NCI-H345 treated with DMSO at 0.1 percent for 48 hours (cell line): Measurements from ENCODE around the gene SPECC1L.

Experiments used
- DNase-seq: peaks from one replicate; lab custom pipeline; 2025; ENCODE audit not compliant: unreplicated experiment; lab: John Stamatoyannopoulos, UW

SPECC1L gene

DNA sequence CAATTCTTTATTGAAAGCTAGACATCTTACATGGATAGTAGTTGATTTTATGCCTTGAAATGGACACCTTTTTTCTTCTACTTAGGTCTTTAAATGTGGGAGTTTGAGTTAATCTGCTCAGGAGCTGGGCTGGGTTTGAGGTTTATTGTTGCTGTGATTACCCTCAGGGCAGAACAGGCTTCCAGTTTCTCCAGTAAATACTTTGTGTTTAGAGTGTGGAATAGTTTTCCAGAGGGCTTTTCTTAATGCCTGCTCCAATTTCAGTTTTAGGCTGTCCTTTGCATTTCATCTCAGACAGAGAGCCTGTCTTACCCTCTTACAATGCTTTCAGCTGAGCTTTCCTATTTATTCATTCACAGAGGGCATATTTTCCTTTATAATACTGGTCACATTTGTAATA lies 86.9 kb downstream of the SPECC1L start:
- no peak for DNase-seq

DNA sequence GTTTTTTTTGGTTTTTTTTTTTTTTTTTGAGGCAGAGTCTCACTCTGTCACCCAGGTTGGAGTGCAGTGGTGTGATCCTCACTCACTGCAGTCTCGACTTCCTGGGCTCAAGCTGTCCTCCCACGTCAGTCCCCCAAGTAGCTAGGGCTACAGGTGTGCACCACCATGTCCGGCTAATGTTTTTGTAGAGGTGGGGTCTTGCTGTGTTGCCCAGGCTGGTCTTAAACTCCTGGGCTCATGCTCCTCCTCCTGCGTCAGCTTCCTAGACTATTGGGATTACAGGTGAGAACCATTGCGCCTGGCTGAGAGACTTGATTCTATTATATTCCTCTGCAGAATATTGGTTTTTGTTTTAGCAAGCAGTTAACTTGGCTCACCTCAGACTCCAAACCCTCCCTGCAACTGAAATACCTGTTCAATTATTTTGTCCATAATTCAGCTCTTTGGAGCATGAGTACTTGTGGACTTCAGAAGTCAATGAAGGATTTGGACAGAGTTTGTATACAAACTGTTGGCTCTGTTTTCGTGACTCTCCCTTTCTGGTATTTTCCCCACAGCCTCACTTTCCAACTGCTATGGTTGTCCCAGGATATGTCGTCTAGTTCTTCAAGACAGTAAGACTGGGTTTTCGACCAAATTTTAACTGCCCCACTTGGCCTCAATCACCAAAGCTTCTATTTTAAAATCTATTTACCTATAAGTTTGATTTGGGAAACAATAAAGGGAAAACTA lies 87.6 kb downstream of the SPECC1L start:
- no peak for DNase-seq

GRCh38 chr22:24359452-24360120 lies 89.0 kb downstream of the SPECC1L start:
- DNase-seq, result no peak

DNA sequence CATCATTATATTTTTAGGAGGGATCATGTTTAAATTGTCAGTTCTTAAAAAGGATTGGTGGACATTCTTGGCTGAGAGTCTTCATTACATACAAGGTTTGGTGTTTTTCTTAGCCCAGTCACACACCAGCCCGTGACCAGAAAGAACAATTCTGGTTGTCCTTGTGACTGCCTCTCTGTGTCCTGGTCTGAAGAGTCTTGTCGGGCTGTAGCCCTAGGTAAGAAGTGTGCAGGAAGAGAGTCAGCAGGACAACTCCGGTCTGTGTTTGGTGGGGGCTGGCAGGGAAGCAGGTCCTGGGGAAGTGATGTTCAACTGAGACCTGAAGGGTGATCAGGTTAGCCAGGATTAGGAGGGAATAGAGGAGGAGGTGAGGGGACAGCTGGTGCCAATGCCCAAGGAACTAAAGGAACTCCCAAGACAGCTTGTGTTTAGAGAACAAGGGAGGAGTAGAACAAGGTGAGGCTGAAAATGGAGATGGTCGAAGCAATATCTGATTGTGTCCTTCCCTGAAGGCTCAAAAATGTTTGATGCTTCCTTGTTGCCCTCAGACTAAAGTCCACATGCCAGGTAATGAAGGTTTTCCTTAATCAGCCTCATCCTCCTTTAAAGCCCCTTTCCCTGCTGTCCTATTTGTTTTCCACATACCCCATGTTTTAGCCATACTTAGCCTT lies 91.5 kb downstream of the SPECC1L start:
- no peak for DNase-seq

- no peak for DNase-seq
Measured at GRCh38 chr22:24363243-24363642, 92.6 kb downstream of the SPECC1L start.

DNA sequence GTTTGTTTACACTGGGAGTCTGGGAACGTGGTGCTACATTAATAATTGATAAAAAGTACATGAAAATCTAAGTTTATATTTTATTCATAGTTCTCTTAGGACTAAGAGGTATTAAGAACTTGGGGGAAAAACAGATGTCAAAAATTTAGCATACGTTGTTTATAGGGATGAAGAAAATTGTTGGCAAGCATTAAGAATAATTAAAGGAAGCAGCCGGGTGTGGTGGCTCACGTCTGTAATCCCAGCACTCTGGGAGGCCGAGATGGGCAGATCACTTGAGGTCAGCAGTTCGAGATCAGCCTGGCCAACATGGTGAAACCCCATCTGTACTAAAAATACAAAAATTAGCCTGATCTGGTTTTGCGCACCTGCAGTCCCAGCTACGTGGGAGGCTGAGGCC lies 96.1 kb downstream of the SPECC1L start:
- no peak for DNase-seq

DNA sequence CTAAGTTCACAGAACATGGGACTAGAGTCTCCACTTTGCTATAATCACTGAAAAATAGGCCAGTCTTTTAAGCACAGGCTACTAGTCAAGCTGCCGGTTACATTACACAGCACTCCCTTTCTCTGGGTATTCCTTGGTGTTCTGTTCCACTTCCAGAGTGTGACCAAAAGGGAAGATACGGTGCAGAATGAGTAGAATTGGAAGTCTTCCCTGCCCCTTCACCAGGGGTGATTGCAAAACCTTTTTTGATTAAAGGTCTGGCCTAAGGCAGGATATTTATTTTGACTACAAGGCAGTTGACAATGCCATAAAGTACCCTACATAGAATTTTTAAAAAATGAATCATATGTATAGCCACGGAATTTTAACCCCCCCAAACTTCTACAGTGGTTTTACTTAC lies 97.2 kb downstream of the SPECC1L start:
- DNase-seq, result no peak

DNA sequence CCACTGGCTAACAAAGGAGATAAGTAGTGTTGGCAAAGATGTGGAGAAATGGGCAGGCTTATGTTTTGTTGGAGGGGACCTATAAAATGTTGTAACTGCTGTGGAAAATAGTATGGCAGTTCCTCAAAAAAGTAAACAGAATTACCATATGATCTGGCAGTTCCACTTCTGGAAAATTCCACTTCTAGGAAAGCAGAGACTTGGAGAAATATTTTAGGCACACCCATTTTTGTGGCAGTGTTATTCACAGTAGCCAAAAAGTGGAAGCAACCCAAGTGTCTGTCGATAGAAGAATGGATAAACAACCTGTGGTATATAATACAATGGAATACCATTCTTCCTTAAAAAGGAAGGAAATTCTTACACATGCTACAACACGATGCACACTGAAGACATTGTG lies 99.8 kb downstream of the SPECC1L start:
- DNase-seq, result no peak

- DNase-seq, result no peak
Measured at GRCh38 chr22:24376002-24376401, 105.4 kb downstream of the SPECC1L start.

GRCh38 chr22:24376586-24376985 lies 106.0 kb downstream of the SPECC1L start:
- no peak for DNase-seq

- DNase-seq, result no peak
Measured at GRCh38 chr22:24379536-24379935, 108.9 kb downstream of the SPECC1L start.

DNA sequence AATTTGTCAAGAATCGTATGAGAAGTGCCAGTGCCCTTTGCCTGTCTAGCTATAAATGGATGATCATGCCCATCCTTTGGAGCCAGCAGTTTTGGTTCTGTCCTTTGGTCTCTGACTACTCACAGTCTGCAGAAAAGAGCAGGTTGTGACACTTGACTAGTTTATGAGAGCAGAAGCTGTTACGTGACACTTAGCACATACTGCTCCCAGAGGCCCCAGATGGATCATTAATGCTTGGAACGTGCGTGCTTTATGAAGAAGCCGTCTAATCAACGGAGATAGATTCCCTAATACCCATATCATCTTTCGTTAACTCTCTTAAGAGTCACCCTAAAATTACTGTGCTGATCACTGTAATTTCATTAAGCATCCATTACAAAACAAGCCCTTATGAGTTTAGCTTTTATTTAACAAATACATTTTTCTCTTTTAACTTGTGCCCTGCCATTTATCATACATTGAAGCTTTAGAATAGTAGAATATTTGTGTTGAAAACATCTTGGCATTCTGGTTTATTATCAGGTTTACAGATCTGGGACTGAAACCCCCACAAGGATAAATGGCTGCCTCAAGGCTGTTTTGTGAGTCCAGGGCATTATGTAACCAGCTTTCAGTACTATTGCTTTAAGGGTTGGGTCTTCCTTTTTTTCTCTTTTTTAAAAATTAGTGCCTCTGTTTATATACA lies 109.7 kb downstream of the SPECC1L start:
- DNase-seq, result no peak

DNA sequence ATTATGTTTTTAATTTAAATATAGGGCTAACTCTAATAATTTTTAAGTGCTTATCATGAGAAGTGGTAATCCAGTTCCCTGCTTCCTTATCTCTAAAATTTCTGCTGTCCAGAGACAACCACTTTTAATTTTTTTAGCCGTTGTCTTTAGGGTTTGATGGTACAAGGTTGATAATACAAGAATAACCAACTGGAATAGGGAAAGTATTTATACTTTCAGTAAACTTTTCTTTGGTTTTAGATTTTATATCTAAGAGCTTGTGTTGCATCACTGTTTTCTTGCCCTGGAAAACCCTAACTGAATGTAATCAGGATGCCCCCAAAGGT lies 110.2 kb downstream of the SPECC1L start:
- DNase-seq, result no peak

- DNase-seq, result no peak
Measured at GRCh38 chr22:24383061-24383460, 112.4 kb downstream of the SPECC1L start.

DNA sequence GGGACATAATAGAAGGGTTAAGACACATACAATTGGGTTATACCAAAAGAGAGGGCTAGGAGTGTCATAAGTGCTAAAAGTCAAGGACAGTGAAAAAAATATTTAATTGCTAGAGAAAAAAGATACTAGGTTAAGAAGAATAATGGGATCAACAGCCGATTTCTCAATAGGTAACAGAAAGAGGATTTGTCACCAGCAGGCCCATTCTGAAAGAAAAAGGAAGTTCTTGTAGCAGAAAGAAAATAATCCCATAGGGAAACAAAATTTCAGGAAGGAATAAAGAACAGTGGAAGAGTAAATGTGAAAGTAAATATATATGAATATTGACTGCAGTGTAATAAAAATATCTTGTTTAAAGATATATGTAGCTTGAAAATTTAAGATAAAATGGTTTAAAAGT lies 113.5 kb downstream of the SPECC1L start:
- DNase-seq, result no peak

- DNase-seq, result no peak
Measured at GRCh38 chr22:24386937-24387471, 116.4 kb downstream of the SPECC1L start.

DNA sequence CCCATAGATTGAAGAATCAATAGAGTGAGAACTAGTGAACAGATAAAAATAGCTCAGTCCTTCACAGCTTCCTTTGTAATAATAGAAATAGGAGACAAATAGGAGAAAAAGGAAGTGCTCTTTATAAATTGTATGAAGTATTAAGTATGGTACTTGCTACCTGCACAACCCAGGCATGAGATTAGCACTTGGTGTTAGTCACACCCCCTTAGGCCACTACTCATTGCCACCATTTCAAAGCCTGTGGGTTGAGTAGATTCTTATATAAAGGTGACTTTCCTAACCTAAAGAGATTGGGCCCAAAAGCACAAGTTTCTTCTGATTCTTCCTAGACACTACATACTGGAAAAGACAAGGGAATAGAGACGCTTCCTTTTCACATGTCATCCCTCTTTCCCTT lies 119.0 kb downstream of the SPECC1L start:
- no peak for DNase-seq

DNA sequence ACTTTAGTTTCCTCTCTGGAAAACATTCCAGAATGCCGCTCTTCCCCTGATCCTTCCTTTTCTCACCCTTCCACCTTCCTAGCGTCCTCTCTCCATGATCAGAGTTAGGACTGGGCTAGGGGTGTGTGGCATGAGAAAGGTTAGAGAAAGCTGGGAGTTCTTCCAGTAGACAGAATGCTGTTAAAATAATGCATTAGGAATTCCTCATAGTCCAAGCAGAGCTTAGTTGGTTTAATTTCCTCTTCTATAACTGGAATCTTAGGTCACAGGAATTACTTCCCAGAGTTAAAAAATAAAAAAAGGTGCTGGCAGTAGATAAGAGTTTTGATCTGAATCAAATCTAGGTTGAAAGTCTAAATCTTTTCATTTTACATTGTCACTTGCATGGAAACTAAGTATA lies 119.5 kb downstream of the SPECC1L start:
- DNase-seq, result no peak

GRCh38 chr22:24390576-24390975 lies 119.9 kb downstream of the SPECC1L start:
- DNase-seq, result no peak

GRCh38 chr22:24391836-24392217 lies 121.2 kb downstream of the SPECC1L start:
- no peak for DNase-seq

GRCh38 chr22:24392218-24392931 lies 121.7 kb downstream of the SPECC1L start:
- no peak for DNase-seq
